Trophoblast cell (in vitro differentiated cells and primary cell): ENCODE data around the gene SOX4. TPM values are rescaled to one million over a fixed set of nuclear protein-coding genes. Genes with fewer than 3 reads are reported as not detected.
"Not testable (repeated sequence)": the region's sequence is repeated elsewhere in the genome, so short reads cannot be mapped to it uniquely, and the experiment has no call there.

Source experiments
- DNase-seq, 2 donors: peaks; one replicate each; pipeline ENCODE4 v3.0.0-alpha.2; 2016
- H2AFZ ChIP-seq: 2 replicates; pipeline ENCODE4 v1.6.1; 2013; ENCODE audit warnings: low read length, moderate library complexity, mild to moderate bottlenecking; ENCODE audit not compliant: insufficient read depth, poor library complexity
- H2AK5ac ChIP-seq: 2 replicates; pipeline ENCODE4 v1.6.1; 2013; ENCODE audit warnings: mild to moderate bottlenecking, low read length
- H2BK120ac ChIP-seq: 2 replicates; pipeline ENCODE4 v1.6.1; 2013; ENCODE audit warnings: low read length, mild to moderate bottlenecking, moderate library complexity; ENCODE audit not compliant: insufficient read depth, poor library complexity
- H2BK12ac ChIP-seq: 2 replicates; pipeline ENCODE4 v1.6.1; 2013; ENCODE audit warnings: mild to moderate bottlenecking, low read length, moderate library complexity
- H2BK5ac ChIP-seq: 2 replicates; pipeline ENCODE4 v1.6.1; 2013; ENCODE audit warnings: low read length, low read depth, moderate library complexity, mild to moderate bottlenecking; ENCODE audit not compliant: poor library complexity
- H3K14ac ChIP-seq: 2 replicates; pipeline ENCODE4 v1.6.1; 2013; ENCODE audit warnings: mild to moderate bottlenecking, low read length
- H3K18ac ChIP-seq: 2 replicates; pipeline ENCODE4 v1.6.1; 2013; ENCODE audit warnings: mild to moderate bottlenecking, low read length
- H3K23ac ChIP-seq: 2 replicates; pipeline ENCODE4 v1.6.1; 2013; ENCODE audit warnings: low read length
- H3K27ac ChIP-seq: 2 replicates; pipeline ENCODE4 v1.5.1; 2013; ENCODE audit warnings: low read depth, mild to moderate bottlenecking, inconsistent platforms, low read length, moderate library complexity
- H3K27me3 ChIP-seq: 2 replicates; pipeline ENCODE4 v1.6.1; 2013; ENCODE audit warnings: inconsistent platforms, mild to moderate bottlenecking, low read length, moderate library complexity; ENCODE audit not compliant: insufficient read depth
- H3K36me3 ChIP-seq, 2 experiments: 1 replicate in 1 of 2; 2 replicates in 1 of 2; pipeline ENCODE4 v1.6.1; 2013; ENCODE audit warnings: low read length in 2 of 2, mild to moderate bottlenecking in 2 of 2, moderate library complexity in 1 of 2; ENCODE audit not compliant: insufficient read depth in 2 of 2, control insufficient read depth in 1 of 2
- H3K4ac ChIP-seq: 2 replicates; pipeline ENCODE4 v1.6.1; 2013; ENCODE audit warnings: low read depth, mild to moderate bottlenecking, low read length, moderate library complexity
- H3K4me1 ChIP-seq, 2 experiments: 1 replicate in 1 of 2; 2 replicates in 1 of 2; pipeline ENCODE4 v1.6.1; 2013; ENCODE audit warnings: low read length in 2 of 2, mild to moderate bottlenecking in 2 of 2, moderate library complexity in 1 of 2; ENCODE audit not compliant: insufficient read depth in 2 of 2, control insufficient read depth in 1 of 2
- H3K4me2 ChIP-seq: 2 replicates; pipeline ENCODE4 v1.6.1; 2013; ENCODE audit warnings: inconsistent platforms, mild to moderate bottlenecking, low read length, moderate library complexity
- H3K4me3 ChIP-seq: 2 replicates; pipeline ENCODE4 v1.5.1; 2013; ENCODE audit warnings: mild to moderate bottlenecking, low read depth, low read length, inconsistent platforms
- H3K79me1 ChIP-seq: one replicate; pipeline ENCODE4 v1.6.1; 2013; ENCODE audit warnings: low read length
- H3K79me2 ChIP-seq: 2 replicates; pipeline ENCODE4 v1.6.1; 2013; ENCODE audit warnings: low read length, mild to moderate bottlenecking; ENCODE audit not compliant: control insufficient read depth, insufficient read depth, poor library complexity
- H3K9ac ChIP-seq: 2 replicates; pipeline ENCODE4 v1.6.1; 2013; ENCODE audit warnings: mild to moderate bottlenecking, low read length
- H3K9me3 ChIP-seq: 2 replicates; pipeline ENCODE4 v1.6.1; 2013; ENCODE audit warnings: low read depth, mild to moderate bottlenecking, control low read depth, inconsistent platforms, low read length; ENCODE audit not compliant: insufficient read depth
- H4K12ac ChIP-seq: 2 replicates; pipeline ENCODE4 v1.6.1; 2013; ENCODE audit warnings: low read depth, mild to moderate bottlenecking, low read length, moderate library complexity
- H4K8ac ChIP-seq: 2 replicates; pipeline ENCODE4 v1.6.1; 2013; ENCODE audit warnings: low read depth, mild to moderate bottlenecking, low read length, moderate library complexity
- H4K91ac ChIP-seq: one replicate; pipeline ENCODE4 v1.6.1; 2013; ENCODE audit warnings: low read depth, mild to moderate bottlenecking, low read length, moderate library complexity
- WGBS: extraction: QIAGEN DNeasy Blood & Tissue Kit; methylation state at CpG from one replicate; pipeline ENCODE4 v1.1.7; 2013; ENCODE audit warnings: missing lambda C conversion rate; ENCODE audit not compliant: insufficient read length, insufficient coverage; ENCODE audit errors: extremely low coverage; 5-methylcytosine and 5-hydroxymethylcytosine counted together
- polyA plus RNA-seq: library from polyadenylated mRNA; stranded (reverse); fragments of 200-250 nt; gene quantifications from 2 replicates; pipeline ENCODE4 v1.2.3, GENCODE V29; 2013

The SOX4 gene
- polyA plus RNA-seq: 117 and 120 TPM in 2 replicates

DNA sequence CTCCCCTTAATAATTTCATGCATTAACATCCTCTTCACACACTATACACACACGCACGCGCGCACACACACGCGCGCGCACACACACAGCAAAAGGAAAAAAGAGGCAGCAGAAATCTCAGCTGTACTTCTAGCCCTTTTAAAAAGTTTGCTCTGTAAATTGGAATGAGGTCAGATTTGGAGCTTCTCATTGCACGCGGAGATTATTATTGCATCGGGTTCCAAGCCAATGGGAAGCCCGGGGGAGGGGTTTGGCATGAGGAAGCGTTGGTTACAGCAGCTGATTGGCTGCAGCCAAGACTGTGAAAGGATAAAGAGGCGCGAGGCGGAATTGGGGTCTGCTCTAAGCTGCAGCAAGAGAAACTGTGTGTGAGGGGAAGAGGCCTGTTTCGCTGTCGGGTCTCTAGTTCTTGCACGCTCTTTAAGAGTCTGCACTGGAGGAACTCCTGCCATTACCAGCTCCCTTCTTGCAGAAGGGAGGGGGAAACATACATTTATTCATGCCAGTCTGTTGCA, at the start of gene SOX4:
SOX4 (plus strand) TSS at position 340 of the 515 bp plus-strand sequence. CDS start 784 bp downstream, outside the sequence.
- Histone ChIP-seq H3K79me1 (peaks cover 37% of the 10 kb centered on the region), H3K9ac (peak within 1 kb of the TSS; percentile 99), H3K9me3 (no peaks in the 10 kb centered on the region), H2AFZ (peak within 1 kb of the TSS; percentile 77), H2BK12ac (peak within 1 kb of the TSS; percentile 46), H3K18ac (peak within 1 kb of the TSS; percentile 99), H3K27ac (peak within 1 kb of the TSS; percentile 94), H2AK5ac (peak within 1 kb of the TSS; percentile 83), H3K36me3 (peaks cover 15% of the 10 kb centered on the region in 2 experiments), H3K23ac (peak within 1 kb of the TSS; percentile 0), H3K14ac (peak within 1 kb of the TSS; percentile 98), H2BK5ac (peak within 1 kb of the TSS; percentile 75), H3K4me1 (no peaks in the 10 kb centered on the region), H3K79me2 (peaks cover 32% of the 10 kb centered on the region), H2BK120ac (peak within 1 kb of the TSS; percentile 67), H4K8ac (peak within 1 kb of the TSS; percentile 59), H3K27me3 (no peaks in the 10 kb centered on the region), H3K4me3 (peak within 1 kb of the TSS; percentile 99), H3K4ac (peak within 1 kb of the TSS; percentile 87), H4K91ac (peak within 1 kb of the TSS; percentile 90), H3K4me2 (peak within 1 kb of the TSS; percentile 88), H4K12ac (peak within 1 kb of the TSS; percentile 73)
- DNase-seq: peak; percentile 90 to 94
- WGBS: no CpG with 5 or more reads among the region's 19 CpGs

DNA sequence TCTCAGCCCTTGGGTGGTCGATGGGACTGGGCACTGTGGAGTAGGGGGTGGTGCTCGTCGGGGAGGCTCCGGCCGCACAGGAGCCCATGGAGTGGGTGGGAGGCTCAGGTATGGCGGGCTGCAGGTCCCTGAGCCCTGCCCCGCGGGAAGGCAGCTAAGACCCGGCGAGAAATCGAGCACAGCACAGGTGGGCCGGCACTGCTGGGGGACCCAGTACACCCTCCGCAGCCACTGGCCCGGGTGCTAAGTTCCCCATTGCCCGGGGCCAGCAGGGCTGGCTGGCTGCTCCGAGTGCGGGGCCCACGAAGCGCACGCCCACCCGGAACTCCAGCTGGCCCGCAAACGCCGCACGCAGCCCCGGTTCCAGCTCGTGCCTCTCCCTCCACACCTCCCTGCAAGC, 41.3 kb upstream of the SOX4 start:
- H3K23ac ChIP-seq, H3K4me1 ChIP-seq, H3K9me3 ChIP-seq, H2AFZ ChIP-seq, DNase-seq, H3K9ac ChIP-seq, H3K36me3 ChIP-seq, H3K4me3 ChIP-seq, H3K14ac ChIP-seq, H3K27me3 ChIP-seq, H2BK5ac ChIP-seq, H2AK5ac ChIP-seq, H3K18ac ChIP-seq, H2BK12ac ChIP-seq, H3K27ac ChIP-seq, H3K4me2 ChIP-seq, H4K8ac ChIP-seq, H4K91ac ChIP-seq, H3K4ac ChIP-seq, H3K79me1 ChIP-seq, H4K12ac ChIP-seq, H3K79me2 ChIP-seq, H2BK120ac ChIP-seq: not testable (repeated sequence)
- no CpG with 5 or more reads among the region's 27 CpGs for WGBS

DNA sequence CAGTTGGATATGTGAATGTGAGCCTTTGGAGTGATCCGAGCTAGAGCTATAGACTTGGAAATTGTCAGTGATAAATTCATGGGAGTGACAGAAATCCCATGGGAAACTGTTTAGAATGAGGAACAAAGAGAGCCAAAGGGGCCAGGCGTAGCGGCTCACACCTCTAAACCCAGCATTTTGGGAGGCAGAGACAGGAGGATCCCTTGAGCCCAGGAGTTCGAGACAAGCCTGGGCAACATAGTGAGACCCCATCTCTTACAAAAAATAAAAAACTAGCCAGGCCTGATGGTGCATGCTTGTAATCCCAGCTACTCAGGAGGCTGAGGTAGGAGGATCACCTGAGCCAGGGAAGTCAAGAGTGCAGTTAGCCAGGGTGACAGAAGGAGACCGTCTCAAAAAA, 39.3 kb upstream of the SOX4 start:
- no peak for DNase-seq
- H4K8ac ChIP-seq: no peak overlapping the region
- H3K9ac ChIP-seq: no peak overlapping the region
- H2BK12ac ChIP-seq: no peak overlapping the region
- no peaks in the 10 kb centered on the region for H3K79me2 ChIP-seq
- no peak overlapping the region for H2AFZ ChIP-seq
- no peak overlapping the region for H4K12ac ChIP-seq
- no peak overlapping the region for H2BK5ac ChIP-seq
- no peak overlapping the region for H3K18ac ChIP-seq
- no peaks in the 10 kb centered on the region for H3K9me3 ChIP-seq
- no peak overlapping the region for H3K4me3 ChIP-seq
- H2BK120ac ChIP-seq: no peak overlapping the region
- no peak overlapping the region for H3K14ac ChIP-seq
- H3K4me2 ChIP-seq: no peak overlapping the region
- H4K91ac ChIP-seq: no peak overlapping the region
- no peaks in the 10 kb centered on the region for H3K4me1 ChIP-seq
- H3K79me1 ChIP-seq: no peaks in the 10 kb centered on the region
- no peak overlapping the region for H2AK5ac ChIP-seq
- peaks cover 0 to 1% of the 10 kb centered on the region in 2 experiments for H3K36me3 ChIP-seq
- no peaks in the 10 kb centered on the region for H3K27me3 ChIP-seq
- no peak overlapping the region for H3K4ac ChIP-seq
- no peak overlapping the region for H3K27ac ChIP-seq
- WGBS: no CpG with 5 or more reads among the region's 5 CpGs
- H3K23ac ChIP-seq: no peak overlapping the region

DNA sequence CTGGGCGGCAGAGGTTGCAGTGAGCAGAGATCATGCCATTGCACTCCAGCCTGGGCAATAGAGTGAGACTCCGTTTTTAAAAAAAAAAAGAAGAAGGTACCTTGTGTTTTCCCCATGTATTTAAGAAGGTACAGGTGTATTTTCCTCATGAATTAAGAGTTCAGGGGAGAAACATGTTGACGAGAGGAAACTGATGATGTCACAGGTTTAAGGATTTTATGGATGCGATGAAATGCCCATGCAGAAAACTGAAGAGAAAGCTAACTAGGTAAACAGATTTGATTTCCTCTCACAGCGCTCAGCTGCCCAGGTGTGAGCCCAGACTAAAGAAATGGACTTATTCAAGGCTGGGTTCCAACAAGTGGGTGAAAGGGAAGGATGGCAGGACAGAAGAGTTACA, 38.4 kb upstream of the SOX4 start:
- Histone ChIP-seq H3K4me1 (no peaks in the 10 kb centered on the region), H3K23ac (no peak overlapping the region), H3K9me3 (no peaks in the 10 kb centered on the region), H4K91ac (no peak overlapping the region), H4K12ac (no peak overlapping the region), H3K18ac (no peak overlapping the region), H2BK12ac (no peak overlapping the region), H3K4me3 (no peak overlapping the region), H3K27ac (no peak overlapping the region), H3K4ac (no peak overlapping the region), H2AK5ac (no peak overlapping the region), H4K8ac (no peak overlapping the region), H2AFZ (no peak overlapping the region), H2BK120ac (no peak overlapping the region), H3K14ac (no peak overlapping the region), H3K27me3 (no peaks in the 10 kb centered on the region), H3K79me2 (no peaks in the 10 kb centered on the region), H3K79me1 (no peaks in the 10 kb centered on the region), H2BK5ac (no peak overlapping the region), H3K4me2 (no peak overlapping the region), H3K36me3 (peaks cover 0 to 1% of the 10 kb centered on the region in 2 experiments), H3K9ac (no peak overlapping the region)
- no CpG with 5 or more reads among the region's 5 CpGs for WGBS
- no peak for DNase-seq
